Panc1 (cell line): ENCODE results near the gene NGF.

Experiments
- CTCF ChIP-seq: fragments of 450-650 bp; IDR thresholded peaks from 2 replicates; pipeline ENCODE4 v1.5.1; 2017; ENCODE audit warnings: mild to moderate bottlenecking
- POLR2AphosphoS5 ChIP-seq: IDR thresholded peaks from 2 replicates; pipeline ENCODE4 v1.6.1; 2012; ENCODE audit warnings: mild to moderate bottlenecking, low read depth, low read length, moderate library complexity
- REST ChIP-seq, 2 experiments: IDR thresholded peaks; 2 replicates each; pipeline ENCODE4 v1.6.1; 2011 to 2012; ENCODE audit warnings: low read depth in 2 of 2, control low read depth in 1 of 2, low read length in 1 of 2, mild to moderate bottlenecking in 1 of 2, moderate library complexity in 1 of 2; ENCODE audit not compliant: insufficient read depth in 1 of 2
- SIN3A ChIP-seq: IDR thresholded peaks from 2 replicates; pipeline ENCODE4 v1.6.1; 2012; ENCODE audit warnings: low read depth, mild to moderate bottlenecking, low read length, moderate library complexity, borderline replicate concordance; ENCODE audit not compliant: insufficient read depth
- TCF7L2 ChIP-seq: IDR thresholded peaks from 2 replicates; pipeline ENCODE4 v1.6.1; 2011; ENCODE audit warnings: mild to moderate bottlenecking, low read depth, low read length, inconsistent platforms

- TF ChIP-seq CTCF (no peak), TCF7L2 (no peak), POLR2AphosphoS5 (no peak), SIN3A (no peak), REST (IDR thresholded peaks at IDR 0.05; ENCODE audit: insufficient read depth in 1 of 2, low read depth in 2 of 2, low read length in 1 of 2) (no peak)
Measured at GRCh38 chr1:115251856-115252255, 86.2 kb downstream of the NGF start.
